Cardiac muscle cell (in vitro differentiated cells and primary cell): Measurements from ENCODE around the gene CCT7. TPM values are rescaled to one million over a fixed set of nuclear protein-coding genes. Genes with fewer than 3 reads are reported as not detected.

Experiments used
- DNase-seq, 2 donors: peaks; one replicate each; pipeline versions ENCODE4 v3.0.0 to v3.0.0-alpha.2; 2010 to 2017; ENCODE audit warnings: low read depth in 1 of 2, low spot score in 1 of 2
- H3K27ac ChIP-seq: fragments of 200-600 bp; sonication (generic); 2 replicates; pipeline ENCODE4 v1.5.1; 2016
- H3K27me3 ChIP-seq: fragments of 200-600 bp; sonication (generic); 2 replicates; pipeline ENCODE4 v1.6.0; 2016; ENCODE audit warnings: control low read depth
- H3K36me3 ChIP-seq: fragments of 200-600 bp; sonication (generic); 2 replicates; pipeline ENCODE4 v1.5.1; 2016; ENCODE audit warnings: control low read depth
- H3K4me1 ChIP-seq: fragments of 200-600 bp; sonication (generic); 2 replicates; pipeline ENCODE4 v1.8.1; 2017; ENCODE audit warnings: low read depth, mild to moderate bottlenecking, mixed run types
- H3K4me3 ChIP-seq: fragments of 200-600 bp; sonication (generic); 2 replicates; pipeline ENCODE4 v1.5.1; 2016; ENCODE audit warnings: mild to moderate bottlenecking
- H3K9me3 ChIP-seq: fragments of 200-600 bp; sonication (generic); 2 replicates; pipeline ENCODE4 v1.5.1; 2017; ENCODE audit warnings: low read depth, mild to moderate bottlenecking, control low read depth
- CTCF ChIP-seq: IDR thresholded peaks from 2 replicates; pipeline ENCODE4 v1.5.1; 2012; ENCODE audit warnings: low read depth, mild to moderate bottlenecking, low read length
- polyA plus RNA-seq: library from polyadenylated mRNA; unstranded; fragments of >200 nt; fragmentation: Nextera tagmentation; extraction: Ambion mirVana; gene quantifications from 2 replicates; pipeline ENCODE4 v1.2.1, GENCODE V29; 2016
- total RNA-seq: library from RNA; depleted of rRNA; stranded (reverse); fragments of >200 nt; gene quantifications from 2 replicates; pipeline ENCODE4 v1.2.3, GENCODE V29; 2016

Gene CCT7
- total and polyA plus RNA-seq, 2 experiments from 2014 or later, result 370 to 384 TPM

GRCh38 chr2:73227086-73227485 is 7.0 kb upstream of the CCT7 start:
- no peak overlapping the region for H3K4me3 ChIP-seq
- H3K9me3 ChIP-seq, result no peaks in the 10 kb centered on the region
- H3K4me1 ChIP-seq, result no peaks in the 10 kb centered on the region
- peaks cover 4% of the 10 kb centered on the region for H3K36me3 ChIP-seq
- DNase-seq, result no peak
- no peak for TF ChIP-seq CTCF
- H3K27ac ChIP-seq, result no peak overlapping the region
- no peaks in the 10 kb centered on the region for H3K27me3 ChIP-seq

GRCh38 chr2:73228631-73229030 is 5.5 kb upstream of the CCT7 start:
- H3K36me3 ChIP-seq, result peaks cover 3% of the 10 kb centered on the region
- H3K4me3 ChIP-seq, result no peak overlapping the region

GRCh38 chr2:73232403-73233153 is 1.5 kb upstream of the CCT7 start:
- no peak for DNase-seq
- no peaks in the 10 kb centered on the region for H3K27me3 ChIP-seq
- no peak for TF ChIP-seq CTCF
- H3K4me3 ChIP-seq, result peak overlapping the region; percentile 72
- H3K36me3 ChIP-seq, result peaks cover 3% of the 10 kb centered on the region
- peak overlapping the region; percentile 10 for H3K27ac ChIP-seq
- H3K4me1 ChIP-seq, result peaks cover 11% of the 10 kb centered on the region
- H3K9me3 ChIP-seq, result no peaks in the 10 kb centered on the region

More at GRCh38 chr2:73228631-73229030, 5.5 kb upstream of the CCT7 start:
- no peak for DNase-seq
- H3K27me3 ChIP-seq, result no peaks in the 10 kb centered on the region
- H3K4me1 ChIP-seq, result peaks cover 4% of the 10 kb centered on the region
- H3K9me3 ChIP-seq, result no peaks in the 10 kb centered on the region
- no peak overlapping the region for H3K27ac ChIP-seq
- TF ChIP-seq CTCF, result no peak

- Histone ChIP-seq H3K27me3 (no peaks in the 10 kb centered on the region), H3K4me3 (peak within 1 kb of the TSS; percentile 72), H3K36me3 (peaks cover 3% of the 10 kb centered on the region), H3K9me3 (no peaks in the 10 kb centered on the region), H3K27ac (peak within 1 kb of the TSS; percentile 86), H3K4me1 (peaks cover 19% of the 10 kb centered on the region)
- peak; percentile 100 for DNase-seq
- no peak for TF ChIP-seq CTCF
Measured at GRCh38 chr2:73233154-73233931, 765 bp upstream of the CCT7 start, which contains the start of gene PRADC1. Gene PRADC1 (minus strand): TSS chr2:73233239. CDS start chr2:73233160, 79 bp downstream.

- peaks cover 11% of the 10 kb centered on the region for H3K36me3 ChIP-seq
- peak overlapping the region; percentile 62 for H3K4me3 ChIP-seq
- H3K27me3 ChIP-seq, result no peaks in the 10 kb centered on the region
- H3K4me1 ChIP-seq, result peaks cover 29% of the 10 kb centered on the region
- no peak for DNase-seq
- H3K27ac ChIP-seq, result no peak overlapping the region
- TF ChIP-seq CTCF, result no peak
- H3K9me3 ChIP-seq, result no peaks in the 10 kb centered on the region
Measured at GRCh38 chr2:73235315-73236028, 1.4 kb downstream of the CCT7 start.
